ENCODE results near the gene TOX4. TPM values are rescaled to one million over a fixed set of nuclear protein-coding genes. Genes with fewer than 3 reads are reported as not detected.
A peak's percentile ranks its signal among the peaks of the same experiment; 100 is the strongest.

TOX4 gene
- total RNA-seq, 1 donor from 2014 or later: 72.2 TPM

DNA sequence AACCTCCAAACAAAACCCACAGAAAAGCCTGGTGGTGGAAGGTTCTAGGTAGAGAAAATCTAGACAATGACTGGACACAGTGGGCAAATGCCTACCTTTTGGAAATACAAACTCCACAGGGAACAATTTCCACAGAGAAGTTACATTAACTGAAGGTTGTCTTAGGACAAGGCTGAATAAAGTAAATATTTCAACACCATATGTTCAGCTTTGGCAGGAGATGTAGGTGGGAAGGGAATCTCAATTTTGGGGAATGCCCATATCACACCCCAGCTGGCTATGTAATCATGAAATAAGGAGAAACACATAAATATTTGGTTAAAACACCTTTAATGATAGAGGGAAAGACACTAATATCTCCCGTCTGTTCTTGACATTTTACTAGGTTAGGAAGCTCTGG, 43.8 kb downstream of the TOX4 start:
- no peak for TF ChIP-seq CTCF (IDR thresholded peaks at IDR 0.05)
- intact Hi-C loops (cut with DNase I): no loop called here
- Histone ChIP-seq H3K36me3 (no peaks in the 10 kb centered on the region), H3K4me3 (no peak overlapping the region), H3K27me3 (ENCODE audit: low read depth) (no peaks in the 10 kb centered on the region), H3K27ac (no peak overlapping the region), H3K4me1 (peaks cover 9% of the 10 kb centered on the region), H3K9me3 (no peaks in the 10 kb centered on the region)
- DNase-seq (no peak), ATAC-seq (no peak)

DNA sequence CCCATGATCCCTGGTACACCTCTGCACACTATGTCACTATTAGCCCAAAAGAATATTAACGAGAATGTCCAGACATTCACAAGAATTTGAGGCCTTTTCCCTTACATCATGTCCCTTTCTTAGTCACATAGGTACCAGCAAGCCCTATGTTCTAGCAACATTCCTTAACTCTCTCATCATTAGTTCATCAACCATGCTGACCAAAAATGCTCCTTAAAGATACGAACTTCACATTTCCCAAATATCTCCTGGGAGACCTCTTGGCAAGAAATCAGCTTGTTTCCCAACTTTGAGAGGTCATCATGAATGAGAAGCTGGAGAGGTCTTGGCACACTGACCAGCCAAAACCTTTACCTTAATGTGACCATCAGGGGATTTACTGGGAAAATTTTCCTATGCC, 44.5 kb downstream of the TOX4 start:
- peak in 1 of 2 donors; percentile 61 for ATAC-seq
- H3K27ac ChIP-seq: no peak overlapping the region
- no peaks in the 10 kb centered on the region for H3K9me3 ChIP-seq
- TF ChIP-seq CTCF (IDR thresholded peaks at IDR 0.05): no peak
- no peaks in the 10 kb centered on the region for H3K27me3 ChIP-seq (ENCODE audit: low read depth)
- H3K4me3 ChIP-seq: no peak overlapping the region
- DNase-seq: no peak
- H3K4me1 ChIP-seq: peaks cover 10% of the 10 kb centered on the region
- intact Hi-C loops (cut with DNase I): no loop called here
- H3K36me3 ChIP-seq: no peaks in the 10 kb centered on the region

GRCh38 chr14:21523203-21523602, 46.2 kb downstream of the TOX4 start:
- H3K36me3 ChIP-seq: no peaks in the 10 kb centered on the region
- H3K4me3 ChIP-seq: no peak overlapping the region
- TF ChIP-seq CTCF (IDR thresholded peaks at IDR 0.05): no peak
- DNase-seq (no peak), ATAC-seq (no peak)
- H3K4me1 ChIP-seq: peaks cover 22% of the 10 kb centered on the region
- intact Hi-C loops (cut with DNase I): no loop called here
- no peaks in the 10 kb centered on the region for H3K9me3 ChIP-seq
- H3K27ac ChIP-seq: no peak overlapping the region
- no peaks in the 10 kb centered on the region for H3K27me3 ChIP-seq (ENCODE audit: low read depth)

DNA sequence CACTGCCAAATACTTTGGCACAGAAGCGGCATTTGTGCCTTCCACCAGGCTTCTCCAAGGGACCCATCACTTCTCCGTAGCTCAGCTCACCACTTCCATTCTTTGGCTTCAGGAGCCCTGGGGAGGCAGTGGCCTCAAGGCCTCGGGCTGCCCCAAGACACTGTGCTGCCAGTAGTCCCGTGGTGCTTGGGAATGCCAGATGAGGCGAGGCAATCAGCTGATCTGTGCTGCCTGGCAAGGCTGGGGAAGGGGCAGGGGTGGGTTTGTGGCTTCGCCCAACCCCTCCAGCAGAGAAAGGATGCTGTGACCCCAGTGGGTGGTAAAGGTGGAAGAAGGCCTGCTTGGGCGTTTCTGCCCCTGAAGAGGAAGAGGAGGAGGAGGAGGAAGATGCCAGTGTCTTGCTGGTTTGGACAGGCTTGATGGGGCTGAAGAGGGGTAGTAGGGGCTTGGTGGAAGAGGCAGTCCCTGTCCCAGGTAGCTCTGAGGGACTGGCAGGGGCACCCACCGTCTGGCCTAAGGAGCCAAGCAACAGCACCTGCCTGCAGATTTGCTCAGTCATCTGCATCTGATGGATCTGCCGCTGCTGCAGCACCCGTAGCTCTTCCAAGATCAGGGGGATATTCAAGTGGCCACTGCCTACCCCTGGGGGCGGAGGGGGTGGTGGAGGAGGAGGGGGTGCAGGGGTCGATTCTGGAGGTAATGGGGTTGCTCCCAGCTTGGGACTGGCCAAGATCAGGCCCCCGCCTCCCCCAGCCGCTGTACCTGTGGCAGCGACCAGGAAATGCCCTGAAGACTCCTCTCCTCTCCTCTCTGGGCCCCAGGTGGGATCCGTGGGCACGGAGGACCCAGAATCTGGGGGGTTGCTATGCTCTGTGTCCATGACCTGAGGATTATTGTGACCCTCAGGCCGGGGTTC, 47.8 kb downstream of the TOX4 start:
- Histone ChIP-seq H3K4me3 (peak overlapping the region; percentile 66), H3K36me3 (no peaks in the 10 kb centered on the region), H3K4me1 (peaks cover 22% of the 10 kb centered on the region), H3K9me3 (no peaks in the 10 kb centered on the region), H3K27ac (no peak overlapping the region), H3K27me3 (ENCODE audit: low read depth) (no peaks in the 10 kb centered on the region)
- no peak for TF ChIP-seq CTCF (IDR thresholded peaks at IDR 0.05)
- intact Hi-C loops (cut with DNase I): no loop called here
- ATAC-seq: no peak
- DNase-seq: no peak

DNA sequence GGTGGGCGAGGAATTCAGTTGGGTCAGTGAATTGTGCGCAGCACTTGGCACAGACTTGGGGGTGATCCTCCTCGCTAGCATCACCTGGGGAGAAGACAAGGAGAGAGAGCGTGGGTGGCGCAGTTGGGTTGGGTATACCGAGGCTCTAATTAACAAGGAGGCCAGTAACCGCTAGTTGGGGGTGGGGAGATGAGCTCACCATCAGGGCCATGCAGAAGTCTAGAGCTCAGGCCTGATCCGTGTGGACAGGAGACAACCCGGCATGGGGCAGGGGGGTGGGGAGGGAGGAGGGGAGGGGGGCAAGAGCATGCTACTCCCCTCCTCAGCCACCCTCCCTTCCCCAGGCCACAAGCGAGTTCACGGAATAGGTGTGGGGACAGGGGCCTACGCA, 48.6 kb downstream of the TOX4 start:
- ATAC-seq (peak; percentile 10 to 28), DNase-seq (no peak)
- intact Hi-C loops (cut with DNase I): no loop called here

More for the DNA sequence above, 48.6 kb downstream of the TOX4 start:
- Histone ChIP-seq H3K36me3 (no peaks in the 10 kb centered on the region), H3K9me3 (no peaks in the 10 kb centered on the region), H3K27ac (peak overlapping the region; percentile 41), H3K27me3 (ENCODE audit: low read depth) (no peaks in the 10 kb centered on the region), H3K4me1 (peaks cover 22% of the 10 kb centered on the region), H3K4me3 (peak overlapping the region; percentile 66)
- TF ChIP-seq CTCF (IDR thresholded peaks at IDR 0.05): no peak

Measured in lower lobe of right lung (tissue), 2 donors.